Stimulated activated effector memory CD8-positive, alpha-beta T cell treated with anti-CD3 and anti-CD28 coated beads, Interleukin-12 subunit alpha, Interleukin-12 subunit beta, amount 100 ng/mL, for 72 hours (primary cell): ENCODE results near the gene C6orf132.

Experiments
- ATAC-seq: fragments of 150-1000 bp; cut with Tn5 transposase; 2 replicates; pipeline ENCODE4 v1.10.0; 2021
- DNase-seq, 2 donors: peaks; one replicate each; pipeline ENCODE4 v3.0.0; 2021 to 2022; ENCODE audit warnings: low spot score in 2 of 2
- H3K27ac Mint-ChIP-seq: one replicate; pipeline ENCODE4 v1.8.0; 2022; ENCODE audit warnings: mild to moderate bottlenecking, mixed read lengths
- H3K36me3 Mint-ChIP-seq: one replicate; pipeline ENCODE4 v1.8.0; 2022; ENCODE audit warnings: mild to moderate bottlenecking, mixed read lengths
- H3K4me1 Mint-ChIP-seq: one replicate; pipeline ENCODE4 v1.8.0; 2022; ENCODE audit warnings: mixed read lengths
- H3K4me3 Mint-ChIP-seq: one replicate; pipeline ENCODE4 v1.8.0; 2022; ENCODE audit warnings: mild to moderate bottlenecking, mixed read lengths
- H3K9me3 Mint-ChIP-seq: one replicate; pipeline ENCODE4 v1.8.0; 2022; ENCODE audit warnings: mixed read lengths

C6orf132 gene

GRCh38 chr6:42105709-42106108 lies 36.7 kb downstream of the C6orf132 start:
- peak overlapping the region; percentile 23 for H3K27ac Mint-ChIP-seq
- peaks cover 30% of the 10 kb centered on the region for H3K4me1 Mint-ChIP-seq
- no peak for ATAC-seq
- DNase-seq, result no peak
- H3K4me3 Mint-ChIP-seq, result peak overlapping the region; percentile 69
- H3K36me3 Mint-ChIP-seq, result peaks cover 11% of the 10 kb centered on the region
- H3K9me3 Mint-ChIP-seq, result no peaks in the 10 kb centered on the region

- ATAC-seq (no peak), DNase-seq (no peak)
- Mint-ChIP-seq H3K4me1 (peaks cover 35% of the 10 kb centered on the region), H3K4me3 (peak overlapping the region; percentile 69), H3K36me3 (peaks cover 11% of the 10 kb centered on the region), H3K27ac (peak overlapping the region; percentile 23), H3K9me3 (no peaks in the 10 kb centered on the region)
Observed at GRCh38 chr6:42105156-42105648, 37.2 kb downstream of the C6orf132 start.

GRCh38 chr6:42104804-42105125 lies 37.7 kb downstream of the C6orf132 start:
- H3K9me3 Mint-ChIP-seq, result no peaks in the 10 kb centered on the region
- H3K4me1 Mint-ChIP-seq, result peaks cover 39% of the 10 kb centered on the region
- H3K36me3 Mint-ChIP-seq, result peaks cover 11% of the 10 kb centered on the region
- ATAC-seq (peak; percentile 5), DNase-seq (no peak)
- H3K4me3 Mint-ChIP-seq, result peak overlapping the region; percentile 69
- peak overlapping the region; percentile 23 for H3K27ac Mint-ChIP-seq

- peak; percentile 74 for ATAC-seq
- peak overlapping the region; percentile 69 for H3K4me3 Mint-ChIP-seq
- peaks cover 44% of the 10 kb centered on the region for H3K4me1 Mint-ChIP-seq
- peak overlapping the region; percentile 97 for H3K27ac Mint-ChIP-seq
- peaks cover 11% of the 10 kb centered on the region for H3K36me3 Mint-ChIP-seq
- DNase-seq, result peak; percentile 81 to 93
- H3K9me3 Mint-ChIP-seq, result no peaks in the 10 kb centered on the region
Observed at GRCh38 chr6:42104095-42104803, 38.2 kb downstream of the C6orf132 start.

GRCh38 chr6:42103753-42104094 lies 38.7 kb downstream of the C6orf132 start:
- no peaks in the 10 kb centered on the region for H3K9me3 Mint-ChIP-seq
- H3K4me3 Mint-ChIP-seq, result peak overlapping the region; percentile 69
- ATAC-seq (peak; percentile 0), DNase-seq (no peak)
- H3K4me1 Mint-ChIP-seq, result peaks cover 49% of the 10 kb centered on the region
- H3K27ac Mint-ChIP-seq, result peak overlapping the region; percentile 97
- peaks cover 11% of the 10 kb centered on the region for H3K36me3 Mint-ChIP-seq

GRCh38 chr6:42103216-42103615 lies 39.2 kb downstream of the C6orf132 start:
- H3K36me3 Mint-ChIP-seq, result peaks cover 11% of the 10 kb centered on the region

GRCh38 chr6:42101186-42101657 lies 41.2 kb downstream of the C6orf132 start:
- DNase-seq (no peak), ATAC-seq (no peak)
- peak overlapping the region; percentile 70 for H3K4me3 Mint-ChIP-seq
- peaks cover 72% of the 10 kb centered on the region for H3K4me1 Mint-ChIP-seq
- no peaks in the 10 kb centered on the region for H3K9me3 Mint-ChIP-seq
- peaks cover 11% of the 10 kb centered on the region for H3K36me3 Mint-ChIP-seq
- peak overlapping the region; percentile 97 for H3K27ac Mint-ChIP-seq

More at GRCh38 chr6:42103216-42103615, 39.2 kb downstream of the C6orf132 start:
- Mint-ChIP-seq H3K4me3 (peak overlapping the region; percentile 69), H3K4me1 (peaks cover 55% of the 10 kb centered on the region), H3K9me3 (no peaks in the 10 kb centered on the region), H3K27ac (peak overlapping the region; percentile 97)
- ATAC-seq, result no peak
- DNase-seq, result no peak

- DNase-seq, result peak; percentile 30 to 87
- Mint-ChIP-seq H3K4me1 (peaks cover 73% of the 10 kb centered on the region), H3K27ac (peak overlapping the region; percentile 97), H3K4me3 (peak overlapping the region; percentile 70), H3K9me3 (no peaks in the 10 kb centered on the region), H3K36me3 (peaks cover 11% of the 10 kb centered on the region)
- ATAC-seq, result peak; percentile 76
Observed at GRCh38 chr6:42100029-42100901, 42.2 kb downstream of the C6orf132 start.

GRCh38 chr6:42099340-42100028 lies 42.9 kb downstream of the C6orf132 start:
- Mint-ChIP-seq H3K4me3 (peak overlapping the region; percentile 70), H3K27ac (peak overlapping the region; percentile 97), H3K9me3 (no peaks in the 10 kb centered on the region), H3K4me1 (peaks cover 73% of the 10 kb centered on the region), H3K36me3 (peaks cover 11% of the 10 kb centered on the region)
- peak; percentile 78 for ATAC-seq
- peak in 1 of 2 donors; percentile 77 for DNase-seq

GRCh38 chr6:42095776-42096541 lies 46.5 kb downstream of the C6orf132 start:
- Mint-ChIP-seq H3K4me1 (peaks cover 50% of the 10 kb centered on the region), H3K9me3 (no peaks in the 10 kb centered on the region), H3K27ac (peak overlapping the region; percentile 26), H3K36me3 (no peaks in the 10 kb centered on the region), H3K4me3 (no peak overlapping the region)
- no peak for DNase-seq
- ATAC-seq, result no peak

GRCh38 chr6:42095094-42095493 lies 47.3 kb downstream of the C6orf132 start:
- DNase-seq (no peak), ATAC-seq (no peak)
- H3K9me3 Mint-ChIP-seq, result no peaks in the 10 kb centered on the region
- H3K4me1 Mint-ChIP-seq, result peaks cover 43% of the 10 kb centered on the region
- no peaks in the 10 kb centered on the region for H3K36me3 Mint-ChIP-seq
- peak overlapping the region; percentile 26 for H3K27ac Mint-ChIP-seq
- H3K4me3 Mint-ChIP-seq, result no peak overlapping the region

GRCh38 chr6:42093582-42094329 lies 48.7 kb downstream of the C6orf132 start:
- Mint-ChIP-seq H3K27ac (no peak overlapping the region), H3K9me3 (no peaks in the 10 kb centered on the region), H3K4me3 (no peak overlapping the region), H3K4me1 (peaks cover 30% of the 10 kb centered on the region), H3K36me3 (no peaks in the 10 kb centered on the region)
- DNase-seq (no peak), ATAC-seq (no peak)

- Mint-ChIP-seq H3K27ac (peak overlapping the region; percentile 87), H3K9me3 (no peaks in the 10 kb centered on the region), H3K4me1 (peaks cover 11% of the 10 kb centered on the region), H3K4me3 (no peak overlapping the region), H3K36me3 (no peaks in the 10 kb centered on the region)
- ATAC-seq (no peak), DNase-seq (no peak)
Observed at GRCh38 chr6:42091718-42092023, 50.7 kb downstream of the C6orf132 start.
